ENCODE data around the gene FOXD3.
A peak's percentile ranks its signal among the peaks of the same experiment; 100 is the strongest.
"Not testable (repeated sequence)": the region's sequence is repeated elsewhere in the genome, so short reads cannot be mapped to it uniquely, and the experiment has no call there.

FOXD3 gene

GRCh38 chr1:63329621-63330330 is 7.4 kb downstream of the FOXD3 start:
- Histone ChIP-seq H3K9me3 (ENCODE audit: control insufficient read depth, insufficient read depth, low read depth, low read length) (no peaks in the 10 kb centered on the region), H3K4me3 (ENCODE audit: low read depth, low read length) (peak overlapping the region; percentile 48), H3K27me3 (ENCODE audit: control insufficient read depth, insufficient read depth, low read length) (peaks cover 90% of the 10 kb centered on the region), H3K27ac (ENCODE audit: low read depth, low read length) (no peak overlapping the region), H3K4me1 (ENCODE audit: control insufficient read depth, insufficient read depth, low read length) (peaks cover 40% of the 10 kb centered on the region), H3K9ac (ENCODE audit: low read length) (peak overlapping the region; percentile 41), H3K36me3 (ENCODE audit: control insufficient read depth, insufficient read depth, low read length) (no peaks in the 10 kb centered on the region)

GRCh38 chr1:63330331-63330916 is 8.1 kb downstream of the FOXD3 start:
- Histone ChIP-seq H3K4me1 (ENCODE audit: control insufficient read depth, insufficient read depth, low read length) (peaks cover 40% of the 10 kb centered on the region), H3K9me3 (ENCODE audit: control insufficient read depth, insufficient read depth, low read depth, low read length) (no peaks in the 10 kb centered on the region), H3K4me3 (ENCODE audit: low read depth, low read length) (peak overlapping the region; percentile 48), H3K27me3 (ENCODE audit: control insufficient read depth, insufficient read depth, low read length) (peaks cover 84% of the 10 kb centered on the region), H3K36me3 (ENCODE audit: control insufficient read depth, insufficient read depth, low read length) (no peaks in the 10 kb centered on the region), H3K27ac (ENCODE audit: low read depth, low read length) (no peak overlapping the region), H3K9ac (ENCODE audit: low read length) (peak overlapping the region; percentile 41)

- no peaks in the 10 kb centered on the region for H3K36me3 ChIP-seq (ENCODE audit: control insufficient read depth, insufficient read depth, low read length)
These were observed 20.0 kb downstream of the FOXD3 start for GRCh38 chr1:63342402-63342801.

GRCh38 chr1:63343922-63344321 is 21.6 kb downstream of the FOXD3 start:
- Histone ChIP-seq H3K36me3 (ENCODE audit: control insufficient read depth, insufficient read depth, low read length) (no peaks in the 10 kb centered on the region), H3K27ac (ENCODE audit: low read depth, low read length) (no peak overlapping the region), H3K9ac (ENCODE audit: low read length) (no peak overlapping the region), H3K4me1 (ENCODE audit: control insufficient read depth, insufficient read depth, low read length) (peaks cover 5% of the 10 kb centered on the region; the same call in 1 of the 2 replicates), H3K9me3 (ENCODE audit: control insufficient read depth, insufficient read depth, low read depth, low read length) (no peaks in the 10 kb centered on the region), H3K27me3 (ENCODE audit: control insufficient read depth, insufficient read depth, low read length) (no peaks in the 10 kb centered on the region), H3K4me3 (ENCODE audit: low read depth, low read length) (no peak overlapping the region)

More at GRCh38 chr1:63342402-63342801, 20.0 kb downstream of the FOXD3 start:
- no peak overlapping the region for H3K27ac ChIP-seq (ENCODE audit: low read depth, low read length)
- peaks cover 5% of the 10 kb centered on the region; the same call in 1 of the 2 replicates for H3K4me1 ChIP-seq (ENCODE audit: control insufficient read depth, insufficient read depth, low read length)
- H3K9me3 ChIP-seq (ENCODE audit: control insufficient read depth, insufficient read depth, low read depth, low read length): no peaks in the 10 kb centered on the region
- H3K27me3 ChIP-seq (ENCODE audit: control insufficient read depth, insufficient read depth, low read length): no peaks in the 10 kb centered on the region
- H3K4me3 ChIP-seq (ENCODE audit: low read depth, low read length): no peak overlapping the region
- H3K9ac ChIP-seq (ENCODE audit: low read length): no peak overlapping the region

GRCh38 chr1:63350320-63350719 is 28.0 kb downstream of the FOXD3 start:
- H3K9ac ChIP-seq (ENCODE audit: low read length): no peak overlapping the region
- H3K27ac ChIP-seq (ENCODE audit: low read depth, low read length): no peak overlapping the region
- no peak overlapping the region for H3K4me3 ChIP-seq (ENCODE audit: low read depth, low read length)
- no peaks in the 10 kb centered on the region for H3K36me3 ChIP-seq (ENCODE audit: control insufficient read depth, insufficient read depth, low read length)
- H3K4me1 ChIP-seq (ENCODE audit: control insufficient read depth, insufficient read depth, low read length): no peaks in the 10 kb centered on the region
- H3K9me3 ChIP-seq (ENCODE audit: control insufficient read depth, insufficient read depth, low read depth, low read length): no peaks in the 10 kb centered on the region
- H3K27me3 ChIP-seq (ENCODE audit: control insufficient read depth, insufficient read depth, low read length): no peaks in the 10 kb centered on the region

- Histone ChIP-seq H3K27ac (ENCODE audit: low read depth, low read length) (no peak overlapping the region), H3K27me3 (ENCODE audit: control insufficient read depth, insufficient read depth, low read length) (no peaks in the 10 kb centered on the region), H3K4me1 (ENCODE audit: control insufficient read depth, insufficient read depth, low read length) (no peaks in the 10 kb centered on the region), H3K9ac (ENCODE audit: low read length) (no peak overlapping the region), H3K36me3 (ENCODE audit: control insufficient read depth, insufficient read depth, low read length) (no peaks in the 10 kb centered on the region), H3K4me3 (ENCODE audit: low read depth, low read length) (no peak overlapping the region), H3K9me3 (ENCODE audit: control insufficient read depth, insufficient read depth, low read depth, low read length) (no peaks in the 10 kb centered on the region)
These were observed 30.4 kb downstream of the FOXD3 start for GRCh38 chr1:63352736-63353135.

GRCh38 chr1:63356234-63356633 is 33.9 kb downstream of the FOXD3 start:
- not testable (repeated sequence) for H3K36me3 ChIP-seq (ENCODE audit: control insufficient read depth, insufficient read depth, low read length); H3K27ac ChIP-seq (ENCODE audit: low read depth, low read length); H3K9me3 ChIP-seq (ENCODE audit: control insufficient read depth, insufficient read depth, low read depth, low read length); H3K4me1 ChIP-seq (ENCODE audit: control insufficient read depth, insufficient read depth, low read length); H3K27me3 ChIP-seq (ENCODE audit: control insufficient read depth, insufficient read depth, low read length); H3K9ac ChIP-seq (ENCODE audit: low read length); H3K4me3 ChIP-seq (ENCODE audit: low read depth, low read length)

GRCh38 chr1:63359561-63359960 is 37.2 kb downstream of the FOXD3 start:
- H3K9me3 ChIP-seq (ENCODE audit: control insufficient read depth, insufficient read depth, low read depth, low read length): no peaks in the 10 kb centered on the region
- H3K36me3 ChIP-seq (ENCODE audit: control insufficient read depth, insufficient read depth, low read length): no peaks in the 10 kb centered on the region
- H3K4me3 ChIP-seq (ENCODE audit: low read depth, low read length): no peak overlapping the region
- H3K27ac ChIP-seq (ENCODE audit: low read depth, low read length): no peak overlapping the region
- no peaks in the 10 kb centered on the region for H3K27me3 ChIP-seq (ENCODE audit: control insufficient read depth, insufficient read depth, low read length)
- H3K9ac ChIP-seq (ENCODE audit: low read length): no peak overlapping the region
- H3K4me1 ChIP-seq (ENCODE audit: control insufficient read depth, insufficient read depth, low read length): no peaks in the 10 kb centered on the region

- H3K27me3 ChIP-seq (ENCODE audit: control insufficient read depth, insufficient read depth, low read length): peaks cover 5% of the 10 kb centered on the region
- no peak overlapping the region for H3K27ac ChIP-seq (ENCODE audit: low read depth, low read length)
- no peak overlapping the region for H3K4me3 ChIP-seq (ENCODE audit: low read depth, low read length)
- H3K36me3 ChIP-seq (ENCODE audit: control insufficient read depth, insufficient read depth, low read length): no peaks in the 10 kb centered on the region
- peaks cover 4% of the 10 kb centered on the region for H3K4me1 ChIP-seq (ENCODE audit: control insufficient read depth, insufficient read depth, low read length)
- H3K9ac ChIP-seq (ENCODE audit: low read length): no peak overlapping the region
- no peaks in the 10 kb centered on the region for H3K9me3 ChIP-seq (ENCODE audit: control insufficient read depth, insufficient read depth, low read depth, low read length)
These were observed 39.7 kb downstream of the FOXD3 start for GRCh38 chr1:63362073-63362472.

GRCh38 chr1:63362578-63362977 is 40.2 kb downstream of the FOXD3 start:
- Histone ChIP-seq H3K36me3 (ENCODE audit: control insufficient read depth, insufficient read depth, low read length) (no peaks in the 10 kb centered on the region; the same call in 1 of the 2 replicates), H3K4me1 (ENCODE audit: control insufficient read depth, insufficient read depth, low read length) (peaks cover 6% of the 10 kb centered on the region), H3K27ac (ENCODE audit: low read depth, low read length) (no peak overlapping the region), H3K9me3 (ENCODE audit: control insufficient read depth, insufficient read depth, low read depth, low read length) (no peaks in the 10 kb centered on the region), H3K9ac (ENCODE audit: low read length) (no peak overlapping the region), H3K4me3 (ENCODE audit: low read depth, low read length) (no peak overlapping the region), H3K27me3 (ENCODE audit: control insufficient read depth, insufficient read depth, low read length) (peaks cover 5% of the 10 kb centered on the region)

GRCh38 chr1:63363014-63363413 is 40.6 kb downstream of the FOXD3 start:
- no peak overlapping the region for H3K27ac ChIP-seq (ENCODE audit: low read depth, low read length)
- peaks cover 6% of the 10 kb centered on the region for H3K4me1 ChIP-seq (ENCODE audit: control insufficient read depth, insufficient read depth, low read length)
- H3K9me3 ChIP-seq (ENCODE audit: control insufficient read depth, insufficient read depth, low read depth, low read length): no peaks in the 10 kb centered on the region
- H3K27me3 ChIP-seq (ENCODE audit: control insufficient read depth, insufficient read depth, low read length): peaks cover 5% of the 10 kb centered on the region
- H3K9ac ChIP-seq (ENCODE audit: low read length): no peak overlapping the region
- H3K4me3 ChIP-seq (ENCODE audit: low read depth, low read length): no peak overlapping the region
- no peaks in the 10 kb centered on the region; the same call in 1 of the 2 replicates for H3K36me3 ChIP-seq (ENCODE audit: control insufficient read depth, insufficient read depth, low read length)
